SK-N-SH (cell line): ENCODE data around the gene CTNNA3. TPM values are rescaled to one million over a fixed set of nuclear protein-coding genes. Genes with fewer than 3 reads are reported as not detected.

Experiments
- CTCF ChIA-PET: fragments of 300-600, 350-600 bp; formaldehyde crosslinking; extraction: SDS; loops from one replicate; lab custom pipeline; 2021; lab: Yijun Ruan, JAX
- POLR2A ChIA-PET: fragments of 350-600 bp; sonication (Branson Sonifier 250); formaldehyde crosslinking; extraction: SDS; loops from one replicate; lab custom pipeline; 2020; ENCODE audit warnings: antibody characterized with exemption, inconsistent platforms; lab: Yijun Ruan, JAX
- DNase-seq: peaks from one replicate; pipeline ENCODE4 v3.0.0; 2012
- H2AFZ ChIP-seq: fragments of 200-600 bp; sonication (generic); 2 replicates; pipeline ENCODE4 v1.8.1; 2016; ENCODE audit warnings: antibody characterized with exemption, mild to moderate bottlenecking, low read depth
- H3F3A ChIP-seq: fragments of 200-600 bp; sonication (generic); replicated peaks from 2 replicates; pipeline ENCODE3; 2016; ENCODE audit warnings: antibody characterized with exemption, mild to moderate bottlenecking; ENCODE audit not compliant: insufficient read depth
- H3K27ac ChIP-seq, 2 experiments: fragments of 200-500 bp in 1 of 2; fragments of 200-600 bp in 1 of 2; sonication (Bioruptor generic) in 1 of 2; sonication (generic), shearing (Covaris generic) in 1 of 2; 2 replicates each; pipeline versions ENCODE4 v1.5.1 to v1.6.1; 2014 to 2016; ENCODE audit warnings: low read depth in 2 of 2, inconsistent platforms in 1 of 2, low read length in 1 of 2, mild to moderate bottlenecking in 1 of 2, mixed read lengths in 1 of 2
- H3K27me3 ChIP-seq: fragments of 200-600 bp; sonication (generic), shearing (Covaris generic); 2 replicates; pipeline ENCODE4 v1.6.1; 2016; ENCODE audit warnings: mixed run types; ENCODE audit not compliant: insufficient read depth
- H3K36me3 ChIP-seq, 2 experiments: fragments of 200-500 bp in 1 of 2; fragments of 200-600 bp in 1 of 2; sonication (Bioruptor generic) in 1 of 2; sonication (generic) in 1 of 2; replicated peaks in 1 of 2; 2 replicates each; pipeline versions ENCODE3 to v1.5.1; 2014 to 2016; ENCODE audit warnings: low read length in 1 of 2, mild to moderate bottlenecking in 1 of 2; ENCODE audit not compliant: insufficient read depth in 2 of 2, control insufficient read depth in 1 of 2
- H3K4me1 ChIP-seq, 2 experiments: fragments of 200-500 bp in 1 of 2; fragments of 200-600 bp in 1 of 2; sonication (Bioruptor generic) in 1 of 2; sonication (generic), shearing (Covaris generic) in 1 of 2; 2 replicates each; pipeline versions ENCODE4 v1.5.1 to v1.6.1; 2014 to 2016; ENCODE audit warnings: low read depth in 1 of 2, low read length in 1 of 2, mixed run types in 1 of 2; ENCODE audit not compliant: insufficient read depth in 2 of 2, control insufficient read depth in 1 of 2
- H3K4me2 ChIP-seq: fragments of 200-600 bp; sonication (generic), shearing (Covaris generic); 2 replicates; pipeline ENCODE4 v1.6.1; 2017; ENCODE audit warnings: mixed run types
- H3K4me3 ChIP-seq, 2 experiments: fragments of 200-500 bp in 1 of 2; fragments of 200-600 bp in 1 of 2; sonication (Bioruptor generic) in 1 of 2; sonication (generic), shearing (Covaris generic) in 1 of 2; 2 replicates each; pipeline versions ENCODE4 v1.5.1 to v1.8.1; 2014 to 2016; ENCODE audit warnings: low read depth in 2 of 2, inconsistent platforms in 1 of 2, low read length in 1 of 2, mild to moderate bottlenecking in 1 of 2, mixed read lengths in 1 of 2, moderate library complexity in 1 of 2
- H3K79me2 ChIP-seq: fragments of 200-600 bp; sonication (generic); 2 replicates; pipeline ENCODE4 v1.8.1; 2017; ENCODE audit warnings: mild to moderate bottlenecking; ENCODE audit not compliant: insufficient read depth
- H3K9ac ChIP-seq: fragments of 200-600 bp; sonication (generic); 2 replicates; pipeline ENCODE4 v1.6.1; 2017; ENCODE audit warnings: mixed run types
- H3K9me2 ChIP-seq: fragments of 200-600 bp; sonication (generic); 2 replicates; pipeline ENCODE4 v1.6.1; 2017; ENCODE audit warnings: mixed run types
- H3K9me3 ChIP-seq: fragments of 200-600 bp; sonication (generic); 2 replicates; pipeline ENCODE4 v1.6.1; 2017; ENCODE audit warnings: mixed run types, mild to moderate bottlenecking, moderate library complexity
- H4K20me1 ChIP-seq: fragments of 200-600 bp; sonication (generic); 2 replicates; pipeline ENCODE4 v1.6.1; 2017; ENCODE audit warnings: mild to moderate bottlenecking, mixed run types; ENCODE audit not compliant: insufficient read depth
- CHD2 ChIP-seq: fragments of 150-350 bp; IDR thresholded peaks from 2 replicates; pipeline ENCODE4 v1.6.1; 2018; ENCODE audit warnings: low read length; ENCODE audit not compliant: partially characterized antibody
- EP300 ChIP-seq, 2 experiments: IDR thresholded peaks; 2 replicates each; pipeline versions ENCODE4 v1.4.0 to v1.6.1; 2012; ENCODE audit warnings: borderline replicate concordance in 1 of 2, low read depth in 1 of 2, low read length in 1 of 2
- EZH2phosphoT487 ChIP-seq: fragments of 200-600 bp; sonication (generic); IDR thresholded peaks from 2 replicates; pipeline ENCODE4 v1.6.1; 2017; ENCODE audit warnings: low read depth, mixed run types, mild to moderate bottlenecking, antibody characterized with exemption, moderate library complexity, borderline replicate concordance
- MXI1 ChIP-seq: IDR thresholded peaks from 2 replicates; pipeline ENCODE4 v1.6.1; 2012; ENCODE audit warnings: mild to moderate bottlenecking, low read depth, low read length, improper control_type of control experiment
- NFIC ChIP-seq: IDR thresholded peaks from 2 replicates; pipeline ENCODE4 v1.4.0; 2012; ENCODE audit warnings: borderline replicate concordance
- POLR2AphosphoS5 ChIP-seq: IDR thresholded peaks from 2 replicates; pipeline ENCODE4 v1.6.1; 2012; ENCODE audit warnings: low read depth, low read length
- RAD21 ChIP-seq: IDR thresholded peaks from 2 replicates; pipeline ENCODE4 v1.6.1; 2012; ENCODE audit warnings: mild to moderate bottlenecking, low read length
- SMC3 ChIP-seq: IDR thresholded peaks from 2 replicates; pipeline ENCODE4 v1.6.1; 2012; ENCODE audit warnings: low read depth, low read length, improper control_type of control experiment
- TAF1 ChIP-seq: IDR thresholded peaks from 2 replicates; pipeline ENCODE4 v1.6.1; 2012; ENCODE audit warnings: low read depth, mild to moderate bottlenecking, low read length, moderate library complexity, borderline replicate concordance
- TCF12 ChIP-seq: IDR thresholded peaks from 2 replicates; pipeline ENCODE4 v1.4.0; 2012
- YY1 ChIP-seq: IDR thresholded peaks from 2 replicates; pipeline ENCODE4 v1.4.0; 2012; ENCODE audit warnings: low read depth, mild to moderate bottlenecking
- WGBS: methylation state at CpG from one replicate; pipeline ENCODE4 v1.1.6; 2017; ENCODE audit warnings: low lambda C conversion rate; 5-methylcytosine and 5-hydroxymethylcytosine counted together
- polyA plus RNA-seq, 3 experiments: library from polyadenylated mRNA; depleted of rRNA; stranded (reverse); fragments of >200 nt; gene quantifications; 2 replicates each; pipeline ENCODE4 v1.2.3, GENCODE V29; 2012
- TF ChIP-seq, protein P1 (sequence below): fragments of 200-600 bp; sonication (generic); IDR thresholded peaks from 2 replicates; pipeline ENCODE4 v1.6.1; 2017; ENCODE audit warnings: antibody characterized with exemption, mild to moderate bottlenecking, moderate library complexity
- TF ChIP-seq, protein P2 (sequence below): IDR thresholded peaks from 2 replicates; pipeline ENCODE4 v1.6.1; 2012; ENCODE audit warnings: mild to moderate bottlenecking, low read depth, low read length, moderate library complexity
- TF ChIP-seq, protein P3 (sequence below): IDR thresholded peaks from 2 replicates; pipeline ENCODE4 v1.4.0; 2012; ENCODE audit warnings: low read depth, borderline replicate concordance

The CTNNA3 gene
- polyA plus RNA-seq, 1 of the 3 experiments (the other 2 are of a cell fraction), result not detected

DNA sequence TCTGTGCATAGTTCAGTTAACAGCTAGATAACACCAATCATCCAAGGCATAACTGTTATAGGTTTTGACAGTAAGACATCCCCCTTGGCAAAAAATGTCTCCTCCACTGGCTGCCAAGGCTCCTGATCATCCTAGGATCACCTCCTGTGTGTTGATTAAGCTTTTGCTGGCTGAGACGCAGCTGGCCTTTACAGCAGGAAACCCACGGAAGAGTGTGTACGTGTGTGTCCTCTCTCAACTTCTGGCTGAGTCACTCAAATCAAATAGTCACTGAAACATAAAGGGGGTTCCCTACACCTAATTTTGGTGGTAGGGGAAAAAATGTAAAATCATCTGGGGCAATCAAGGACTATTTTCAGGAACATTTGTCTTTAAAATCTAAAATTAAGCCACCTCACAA, 208.8 kb downstream of the CTNNA3 start:
- H3K4me2 ChIP-seq, result no peak overlapping the region
- H3K4me3 ChIP-seq, result no peak overlapping the region
- TF ChIP-seq NFIC (no peak), MXI1 (no peak), CHD2 (no peak), RAD21 (no peak), TAF1 (no peak), SMC3 (no peak), TCF12 (no peak), EZH2phosphoT487 (no peak), POLR2AphosphoS5 (no peak), EP300 (IDR thresholded peaks at IDR 0.05; ENCODE audit: borderline replicate concordance in 1 of 2, low read depth in 1 of 2, low read length in 1 of 2) (no peak), YY1 (no peak)
- TF ChIP-seq, protein P1, sequence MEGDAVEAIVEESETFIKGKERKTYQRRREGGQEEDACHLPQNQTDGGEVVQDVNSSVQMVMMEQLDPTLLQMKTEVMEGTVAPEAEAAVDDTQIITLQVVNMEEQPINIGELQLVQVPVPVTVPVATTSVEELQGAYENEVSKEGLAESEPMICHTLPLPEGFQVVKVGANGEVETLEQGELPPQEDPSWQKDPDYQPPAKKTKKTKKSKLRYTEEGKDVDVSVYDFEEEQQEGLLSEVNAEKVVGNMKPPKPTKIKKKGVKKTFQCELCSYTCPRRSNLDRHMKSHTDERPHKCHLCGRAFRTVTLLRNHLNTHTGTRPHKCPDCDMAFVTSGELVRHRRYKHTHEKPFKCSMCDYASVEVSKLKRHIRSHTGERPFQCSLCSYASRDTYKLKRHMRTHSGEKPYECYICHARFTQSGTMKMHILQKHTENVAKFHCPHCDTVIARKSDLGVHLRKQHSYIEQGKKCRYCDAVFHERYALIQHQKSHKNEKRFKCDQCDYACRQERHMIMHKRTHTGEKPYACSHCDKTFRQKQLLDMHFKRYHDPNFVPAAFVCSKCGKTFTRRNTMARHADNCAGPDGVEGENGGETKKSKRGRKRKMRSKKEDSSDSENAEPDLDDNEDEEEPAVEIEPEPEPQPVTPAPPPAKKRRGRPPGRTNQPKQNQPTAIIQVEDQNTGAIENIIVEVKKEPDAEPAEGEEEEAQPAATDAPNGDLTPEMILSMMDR, result no peak
- TF ChIP-seq, protein P2, sequence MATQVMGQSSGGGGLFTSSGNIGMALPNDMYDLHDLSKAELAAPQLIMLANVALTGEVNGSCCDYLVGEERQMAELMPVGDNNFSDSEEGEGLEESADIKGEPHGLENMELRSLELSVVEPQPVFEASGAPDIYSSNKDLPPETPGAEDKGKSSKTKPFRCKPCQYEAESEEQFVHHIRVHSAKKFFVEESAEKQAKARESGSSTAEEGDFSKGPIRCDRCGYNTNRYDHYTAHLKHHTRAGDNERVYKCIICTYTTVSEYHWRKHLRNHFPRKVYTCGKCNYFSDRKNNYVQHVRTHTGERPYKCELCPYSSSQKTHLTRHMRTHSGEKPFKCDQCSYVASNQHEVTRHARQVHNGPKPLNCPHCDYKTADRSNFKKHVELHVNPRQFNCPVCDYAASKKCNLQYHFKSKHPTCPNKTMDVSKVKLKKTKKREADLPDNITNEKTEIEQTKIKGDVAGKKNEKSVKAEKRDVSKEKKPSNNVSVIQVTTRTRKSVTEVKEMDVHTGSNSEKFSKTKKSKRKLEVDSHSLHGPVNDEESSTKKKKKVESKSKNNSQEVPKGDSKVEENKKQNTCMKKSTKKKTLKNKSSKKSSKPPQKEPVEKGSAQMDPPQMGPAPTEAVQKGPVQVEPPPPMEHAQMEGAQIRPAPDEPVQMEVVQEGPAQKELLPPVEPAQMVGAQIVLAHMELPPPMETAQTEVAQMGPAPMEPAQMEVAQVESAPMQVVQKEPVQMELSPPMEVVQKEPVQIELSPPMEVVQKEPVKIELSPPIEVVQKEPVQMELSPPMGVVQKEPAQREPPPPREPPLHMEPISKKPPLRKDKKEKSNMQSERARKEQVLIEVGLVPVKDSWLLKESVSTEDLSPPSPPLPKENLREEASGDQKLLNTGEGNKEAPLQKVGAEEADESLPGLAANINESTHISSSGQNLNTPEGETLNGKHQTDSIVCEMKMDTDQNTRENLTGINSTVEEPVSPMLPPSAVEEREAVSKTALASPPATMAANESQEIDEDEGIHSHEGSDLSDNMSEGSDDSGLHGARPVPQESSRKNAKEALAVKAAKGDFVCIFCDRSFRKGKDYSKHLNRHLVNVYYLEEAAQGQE, result no peak
- TF ChIP-seq, protein P3, sequence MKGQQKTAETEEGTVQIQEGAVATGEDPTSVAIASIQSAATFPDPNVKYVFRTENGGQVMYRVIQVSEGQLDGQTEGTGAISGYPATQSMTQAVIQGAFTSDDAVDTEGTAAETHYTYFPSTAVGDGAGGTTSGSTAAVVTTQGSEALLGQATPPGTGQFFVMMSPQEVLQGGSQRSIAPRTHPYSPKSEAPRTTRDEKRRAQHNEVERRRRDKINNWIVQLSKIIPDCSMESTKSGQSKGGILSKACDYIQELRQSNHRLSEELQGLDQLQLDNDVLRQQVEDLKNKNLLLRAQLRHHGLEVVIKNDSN, result no peak
- TF ChIP-seq, all 33 proteins: peak for 0
- no peaks in the 10 kb centered on the region for H3K9me2 ChIP-seq
- no peaks in the 10 kb centered on the region for H3K36me3 ChIP-seq
- no peaks in the 10 kb centered on the region for H3K79me2 ChIP-seq
- 3% methylated on average over 3 of the region's 3 CpGs for WGBS
- CTCF ChIA-PET, result no interaction called here
- DNase-seq, result no peak
- H3F3A ChIP-seq, result no peaks in the 10 kb centered on the region
- H2AFZ ChIP-seq, result no peak overlapping the region
- no peaks in the 10 kb centered on the region for H3K4me1 ChIP-seq
- no peaks in the 10 kb centered on the region for H4K20me1 ChIP-seq
- H3K27me3 ChIP-seq, result no peaks in the 10 kb centered on the region
- H3K9me3 ChIP-seq, result no peaks in the 10 kb centered on the region
- POLR2A ChIA-PET, result no interaction called here
- H3K9ac ChIP-seq, result no peak overlapping the region
- no peak overlapping the region for H3K27ac ChIP-seq
